GF-D8 (cell line): Measurements from ENCODE around the gene TTR.
A peak's percentile ranks its signal among the peaks of the same experiment; 100 is the strongest.

Source experiments
- DNase-seq: peaks from one replicate; lab custom pipeline; 2025; lab: John Stamatoyannopoulos, UW

The TTR gene

GRCh38 chr18:31591628-31592027 is at the start of gene TTR:
Gene TTR (plus strand): TSS chr18:31591877. CDS start chr18:31591903, 26 bp downstream.
- no peak for DNase-seq

- no peak for DNase-seq
Measured at GRCh38 chr18:31546476-31546875, 45.2 kb upstream of the TTR start.

- no peak for DNase-seq
Measured at GRCh38 chr18:31548853-31549252, 42.8 kb upstream of the TTR start.

- no peak for DNase-seq
Measured at GRCh38 chr18:31549416-31549815, 42.3 kb upstream of the TTR start.

GRCh38 chr18:31551883-31552282 is 39.8 kb upstream of the TTR start:
- no peak for DNase-seq

GRCh38 chr18:31553800-31554199 is 37.9 kb upstream of the TTR start:
- DNase-seq: no peak

- no peak for DNase-seq
Measured at GRCh38 chr18:31554776-31555175, 36.9 kb upstream of the TTR start.

- peak; percentile 27 for DNase-seq
Measured at GRCh38 chr18:31555971-31556747, 35.5 kb upstream of the TTR start.

GRCh38 chr18:31557446-31557845 is 34.2 kb upstream of the TTR start:
- DNase-seq: no peak

GRCh38 chr18:31558567-31558966 is 33.1 kb upstream of the TTR start:
- no peak for DNase-seq

- no peak for DNase-seq
Measured at GRCh38 chr18:31562726-31563125, 29.0 kb upstream of the TTR start.

GRCh38 chr18:31563778-31564177 is 27.9 kb upstream of the TTR start:
- no peak for DNase-seq

- DNase-seq: no peak
Measured at GRCh38 chr18:31565345-31565744, 26.3 kb upstream of the TTR start.

- no peak for DNase-seq
Measured at GRCh38 chr18:31565782-31566512, 25.7 kb upstream of the TTR start.

GRCh38 chr18:31566576-31567306 is 24.9 kb upstream of the TTR start:
- DNase-seq: no peak

- no peak for DNase-seq
Measured at GRCh38 chr18:31572368-31572767, 19.3 kb upstream of the TTR start.

- no peak for DNase-seq
Measured at GRCh38 chr18:31573051-31573450, 18.6 kb upstream of the TTR start.

GRCh38 chr18:31574359-31574758 is 17.3 kb upstream of the TTR start:
- no peak for DNase-seq

- DNase-seq: no peak
Measured at GRCh38 chr18:31575515-31576257, 16.0 kb upstream of the TTR start.

GRCh38 chr18:31576670-31577069 is 15.0 kb upstream of the TTR start:
- DNase-seq: no peak

- DNase-seq: no peak
Measured at GRCh38 chr18:31577195-31577594, 14.5 kb upstream of the TTR start.

GRCh38 chr18:31578126-31578525 is 13.6 kb upstream of the TTR start:
- DNase-seq: no peak
